Endothelial cell of umbilical vein (primary cell): ENCODE results near the gene COL18A1. TPM values are rescaled to one million over a fixed set of nuclear protein-coding genes. Genes with fewer than 3 reads are reported as not detected.

ENCODE experiments used
- BruUV-seq: library from RNA; stranded (reverse); fragments of 400-500 nt; replicated peaks from 2 replicates; lab custom pipeline; 2021; lab: Mats Ljungman, UMichigan
- CTCF ChIA-PET: fragments of 300-600, 350-600 bp; sonication (Branson Sonifier 250); formaldehyde crosslinking; loops from one replicate; lab custom pipeline; 2021; ENCODE audit warnings: antibody characterized with exemption, inconsistent platforms; lab: Charles Lee
- POLR2A ChIA-PET: fragments of 300-600, 350-600 bp; sonication (Branson Sonifier 250); formaldehyde crosslinking; loops from one replicate; lab custom pipeline; 2021; ENCODE audit warnings: antibody characterized with exemption, inconsistent platforms; lab: Charles Lee
- DNase-seq: peaks from one replicate; pipeline ENCODE4 v3.0.0-alpha.2; 2011; ENCODE audit warnings: low read depth, low spot score
- FAIRE-seq: peaks from 2 replicates; lab custom pipeline; 2011; peaks lifted over from hg19 to GRCh38; lab: Jason Lieb, UNC
- H2AFZ ChIP-seq: 2 replicates; pipeline ENCODE4 v1.6.0; 2012; ENCODE audit warnings: low read depth, low read length, control low read depth, inconsistent platforms
- H3K27ac ChIP-seq: 2 replicates; pipeline ENCODE4 v1.5.1; 2011; ENCODE audit warnings: low read depth, mild to moderate bottlenecking, control low read depth, low read length, moderate library complexity; ENCODE audit not compliant: insufficient read depth
- H3K27me3 ChIP-seq, 2 experiments: 2 replicates each; pipeline versions ENCODE4 v1.6.0 to v1.6.1; 2011; ENCODE audit warnings: low read length in 2 of 2, mixed read lengths in 1 of 2; ENCODE audit not compliant: control insufficient read depth in 2 of 2, insufficient read depth in 2 of 2
- H3K36me3 ChIP-seq, 2 experiments: 2 replicates in 1 of 2; 3 replicates in 1 of 2; pipeline ENCODE4 v1.5.1; 2011; ENCODE audit warnings: low read length in 2 of 2, mild to moderate bottlenecking in 1 of 2, moderate library complexity in 1 of 2; ENCODE audit not compliant: control insufficient read depth in 2 of 2, insufficient read depth in 2 of 2; ENCODE audit errors: extremely low read depth in 1 of 2
- H3K4me1 ChIP-seq: 3 replicates; pipeline ENCODE4 v1.5.1; 2011; ENCODE audit warnings: mild to moderate bottlenecking, low read length; ENCODE audit not compliant: control insufficient read depth, insufficient read depth; ENCODE audit errors: extremely low read depth
- H3K4me2 ChIP-seq: 2 replicates; pipeline ENCODE4 v1.6.1; 2011; ENCODE audit warnings: low read length, control low read depth, mixed read lengths; ENCODE audit not compliant: insufficient read depth
- H3K4me3 ChIP-seq, 3 experiments: fragments of 200-600 bp in 1 of 3; sonication (generic), shearing (Covaris generic) in 1 of 3; replicated peaks in 1 of 3; 2 replicates each; pipeline ENCODE4 v1.5.1; 2011 to 2016; ENCODE audit warnings: control low read depth in 3 of 3, low read length in 3 of 3, mild to moderate bottlenecking in 2 of 3, inconsistent platforms in 1 of 3, low read depth in 1 of 3, moderate library complexity in 1 of 3; ENCODE audit not compliant: insufficient read depth in 1 of 3
- H3K79me2 ChIP-seq: 2 replicates; pipeline ENCODE4 v1.6.0; 2012; ENCODE audit warnings: low read length, inconsistent platforms; ENCODE audit not compliant: control insufficient read depth, insufficient read depth
- H3K9ac ChIP-seq: replicated peaks from 2 replicates; pipeline ENCODE3; 2011; ENCODE audit warnings: low read length, control low read depth; ENCODE audit not compliant: insufficient read depth; ENCODE audit errors: extremely low read depth
- H3K9me1 ChIP-seq: replicated peaks from 3 replicates; pipeline ENCODE4 v1.6.0; 2011; ENCODE audit warnings: mild to moderate bottlenecking, low read length; ENCODE audit not compliant: control insufficient read depth, insufficient read depth; ENCODE audit errors: extremely low read depth
- H3K9me3 ChIP-seq: replicated peaks from 2 replicates; pipeline ENCODE4 v1.5.1; 2012; ENCODE audit warnings: low read length, inconsistent platforms; ENCODE audit not compliant: control insufficient read depth, insufficient read depth
- H4K20me1 ChIP-seq: replicated peaks from 2 replicates; pipeline ENCODE3; 2011; ENCODE audit warnings: mild to moderate bottlenecking, low read length; ENCODE audit not compliant: control insufficient read depth, insufficient read depth; ENCODE audit errors: extremely low read depth
- EZH2 ChIP-seq: IDR thresholded peaks from 2 replicates; pipeline ENCODE4 v1.6.1; 2012; ENCODE audit warnings: borderline replicate concordance, low read depth, mild to moderate bottlenecking, moderate library complexity, low read length, inconsistent platforms; ENCODE audit not compliant: severe bottlenecking
- FOS ChIP-seq: IDR thresholded peaks from 2 replicates; pipeline ENCODE4 v1.6.1; 2011; ENCODE audit warnings: mild to moderate bottlenecking, low read length, moderate library complexity, borderline replicate concordance; ENCODE audit not compliant: insufficient read depth
- GATA2 ChIP-seq: IDR thresholded peaks from 2 replicates; pipeline ENCODE4 v1.7.0; 2011; ENCODE audit warnings: low read depth, mild to moderate bottlenecking, moderate library complexity, mixed read lengths, low read length; ENCODE audit not compliant: insufficient read length, insufficient read depth
- JUN ChIP-seq: IDR thresholded peaks from 2 replicates; pipeline ENCODE4 v1.6.1; 2011; ENCODE audit warnings: borderline replicate concordance, low read depth; ENCODE audit not compliant: insufficient read length, insufficient read depth
- MAX ChIP-seq: IDR thresholded peaks from 2 replicates; pipeline ENCODE4 v1.6.1; 2011; ENCODE audit not compliant: insufficient read depth, insufficient read length
- MYC ChIP-seq: IDR thresholded peaks from one replicate; pipeline ENCODE4 v1.6.1; 2011; ENCODE audit warnings: mild to moderate bottlenecking, low read depth, low read length
- POLR2A ChIP-seq: IDR thresholded peaks from 2 replicates; pipeline ENCODE4 v1.6.1; 2012; ENCODE audit warnings: low read depth, mild to moderate bottlenecking, control low read depth, low read length
- POLR2AphosphoS5 ChIP-seq: IDR thresholded peaks from 2 replicates; pipeline ENCODE4 v1.6.1; 2012; ENCODE audit warnings: low read depth, mild to moderate bottlenecking, control low read depth, low read length, moderate library complexity; ENCODE audit not compliant: insufficient read depth
- dilution Hi-C: fragments of 300-500 bp; cut with MboI; formaldehyde crosslinking; loops from one replicate; pipeline ENCODE4 v1.15.0; 2019; ENCODE audit warnings: low sequenced_read_pairs; ENCODE audit not compliant: extremely low pct_ligation_motif_present
- intact Hi-C: fragments of 100-400 bp; cut with micrococcal nuclease; formaldehyde crosslinking; loops from one replicate; pipeline ENCODE4 v1.10.0; 2022
- polyA plus RNA-seq, 4 experiments: library from polyadenylated mRNA; depleted of rRNA in 3 of 4; stranded (reverse) in 3 of 4; unstranded in 1 of 4; fragments of >200 nt; gene quantifications; 2 replicates each; pipeline versions ENCODE4 v1.2.1 to v1.2.3, GENCODE V29; 2011 to 2012; ENCODE audit warnings: missing spikeins in 1 of 4
- total RNA-seq: library from RNA; stranded (reverse); gene quantifications from 2 replicates; pipeline ENCODE4 v1.2.3, GENCODE V29; 2021
- TF ChIP-seq, protein P1 (sequence below), 2 donors: IDR thresholded peaks; 1 replicate in 1 of 2; 2 replicates in 1 of 2; pipeline ENCODE4 v1.5.1; 2011; ENCODE audit warnings: low read length in 2 of 2, mild to moderate bottlenecking in 2 of 2, moderate library complexity in 2 of 2, control low read depth in 1 of 2, inconsistent platforms in 1 of 2, low read depth in 1 of 2; ENCODE audit not compliant: insufficient read depth in 1 of 2; ENCODE audit errors: extremely low read depth in 1 of 2

COL18A1 gene
- total and polyA plus RNA-seq, 2 donors (not counting 3 experiments of a cell fraction or from before 2014, with no cell fraction given): 198 to 252 TPM

DNA sequence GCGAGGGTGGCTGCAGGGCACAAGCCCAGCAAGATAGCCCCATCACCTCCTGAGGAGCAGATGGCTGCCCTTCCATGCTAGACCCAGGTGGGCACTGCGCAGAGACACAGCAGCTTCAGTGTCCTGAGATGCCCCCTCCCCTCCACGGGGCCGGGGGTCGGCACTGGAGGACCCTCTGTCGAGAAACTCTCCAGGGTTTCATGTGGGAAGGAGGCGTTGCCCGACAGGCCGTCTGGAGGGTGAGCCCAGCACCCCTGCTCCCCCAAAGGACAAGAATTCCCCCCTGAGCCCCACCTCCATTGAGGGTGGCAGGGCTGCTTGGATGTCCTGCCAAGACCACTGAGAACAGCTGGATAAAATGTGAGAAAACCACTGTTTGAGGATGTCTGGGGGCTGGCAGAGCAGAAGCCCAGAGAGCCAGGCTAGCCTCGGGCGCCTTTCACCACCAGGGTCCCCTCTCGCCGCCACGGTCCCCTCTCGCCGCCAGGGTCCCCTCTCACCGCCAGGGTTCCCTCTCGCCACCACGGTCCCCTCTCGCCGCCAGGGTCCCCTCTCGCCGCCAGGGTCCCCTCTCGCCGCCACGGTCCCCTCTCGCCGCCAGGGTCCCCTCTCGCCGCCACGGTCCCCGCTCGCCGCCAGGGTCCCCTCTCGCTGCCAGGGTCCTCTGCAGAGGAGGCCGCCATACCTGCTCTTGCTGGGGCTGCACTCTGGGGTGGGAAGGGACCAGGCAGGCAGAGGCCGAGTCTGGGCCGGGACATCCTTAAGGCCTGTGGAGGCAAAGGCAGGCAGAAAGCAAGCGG is 93.1 kb downstream of the COL18A1 start:
- Histone ChIP-seq H3K4me1 (no peaks in the 10 kb centered on the region), H3K79me2 (no peaks in the 10 kb centered on the region), H3K4me3 (no peak overlapping the region), H3K9me1 (no peaks in the 10 kb centered on the region), H2AFZ (no peak overlapping the region), H3K4me2 (no peak overlapping the region), H3K27me3 (no peaks in the 10 kb centered on the region), H4K20me1 (no peaks in the 10 kb centered on the region), H3K9ac (no peak overlapping the region), H3K27ac (no peak overlapping the region), H3K9me3 (no peaks in the 10 kb centered on the region), H3K36me3 (peaks cover 6 to 47% of the 10 kb centered on the region in 2 experiments)
- TF ChIP-seq GATA2: no peak
- no peak for TF ChIP-seq FOS
- TF ChIP-seq MYC: no peak
- TF ChIP-seq, protein P1, sequence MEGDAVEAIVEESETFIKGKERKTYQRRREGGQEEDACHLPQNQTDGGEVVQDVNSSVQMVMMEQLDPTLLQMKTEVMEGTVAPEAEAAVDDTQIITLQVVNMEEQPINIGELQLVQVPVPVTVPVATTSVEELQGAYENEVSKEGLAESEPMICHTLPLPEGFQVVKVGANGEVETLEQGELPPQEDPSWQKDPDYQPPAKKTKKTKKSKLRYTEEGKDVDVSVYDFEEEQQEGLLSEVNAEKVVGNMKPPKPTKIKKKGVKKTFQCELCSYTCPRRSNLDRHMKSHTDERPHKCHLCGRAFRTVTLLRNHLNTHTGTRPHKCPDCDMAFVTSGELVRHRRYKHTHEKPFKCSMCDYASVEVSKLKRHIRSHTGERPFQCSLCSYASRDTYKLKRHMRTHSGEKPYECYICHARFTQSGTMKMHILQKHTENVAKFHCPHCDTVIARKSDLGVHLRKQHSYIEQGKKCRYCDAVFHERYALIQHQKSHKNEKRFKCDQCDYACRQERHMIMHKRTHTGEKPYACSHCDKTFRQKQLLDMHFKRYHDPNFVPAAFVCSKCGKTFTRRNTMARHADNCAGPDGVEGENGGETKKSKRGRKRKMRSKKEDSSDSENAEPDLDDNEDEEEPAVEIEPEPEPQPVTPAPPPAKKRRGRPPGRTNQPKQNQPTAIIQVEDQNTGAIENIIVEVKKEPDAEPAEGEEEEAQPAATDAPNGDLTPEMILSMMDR (IDR thresholded peaks at IDR 0.05; ENCODE audit: extremely low read depth in 1 of 2, insufficient read depth in 1 of 2, low read depth in 1 of 2, low read length in 2 of 2): no peak
- no peak for TF ChIP-seq POLR2A
- TF ChIP-seq EZH2: no peak
- TF ChIP-seq JUN: no peak
- no peak for TF ChIP-seq POLR2AphosphoS5
- no peak for TF ChIP-seq MAX
- DNase-seq: no peak
- dilution Hi-C loops (no loop called here), intact Hi-C loops (no loop called here)
- no peak for FAIRE-seq
- BruUV-seq: no TSS peak
- CTCF ChIA-PET: no interaction called here
- POLR2A ChIA-PET: no interaction called here
